ENCODE data around the gene SHROOM3. TPM values are rescaled to one million over a fixed set of nuclear protein-coding genes. Genes with fewer than 3 reads are reported as not detected.

Gene SHROOM3
- polyA plus RNA-seq, 1 experiment, result 9.5 TPM

DNA sequence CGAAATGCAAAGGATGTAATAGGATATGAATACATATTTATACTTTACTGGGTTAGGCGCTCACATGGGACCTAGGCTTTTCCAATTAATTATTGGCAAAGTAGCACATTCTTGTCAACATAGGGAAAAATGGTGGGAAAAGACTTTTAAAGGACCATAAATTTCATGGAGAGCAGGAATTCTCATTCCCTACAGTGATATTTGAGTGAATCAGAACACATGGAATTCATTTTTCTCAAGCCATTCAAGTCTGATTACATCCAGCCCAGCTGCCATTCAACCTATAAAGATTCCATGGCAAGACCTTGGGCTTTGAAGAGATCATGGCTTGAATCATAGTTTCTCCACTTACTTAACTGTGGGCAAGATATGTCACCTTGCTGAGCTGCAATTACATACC, 312.5 kb downstream of the SHROOM3 start:
- Histone ChIP-seq H3K4me3 (ENCODE audit: low read depth, low read length) (no peak overlapping the region), H3K27me3 (ENCODE audit: control insufficient read depth, insufficient read depth, low read length) (no peaks in the 10 kb centered on the region), H3K27ac (ENCODE audit: low read depth, low read length) (no peak overlapping the region), H3K9me3 (ENCODE audit: control insufficient read depth, insufficient read depth, low read length) (no peaks in the 10 kb centered on the region)
- TF ChIP-seq, protein P1, sequence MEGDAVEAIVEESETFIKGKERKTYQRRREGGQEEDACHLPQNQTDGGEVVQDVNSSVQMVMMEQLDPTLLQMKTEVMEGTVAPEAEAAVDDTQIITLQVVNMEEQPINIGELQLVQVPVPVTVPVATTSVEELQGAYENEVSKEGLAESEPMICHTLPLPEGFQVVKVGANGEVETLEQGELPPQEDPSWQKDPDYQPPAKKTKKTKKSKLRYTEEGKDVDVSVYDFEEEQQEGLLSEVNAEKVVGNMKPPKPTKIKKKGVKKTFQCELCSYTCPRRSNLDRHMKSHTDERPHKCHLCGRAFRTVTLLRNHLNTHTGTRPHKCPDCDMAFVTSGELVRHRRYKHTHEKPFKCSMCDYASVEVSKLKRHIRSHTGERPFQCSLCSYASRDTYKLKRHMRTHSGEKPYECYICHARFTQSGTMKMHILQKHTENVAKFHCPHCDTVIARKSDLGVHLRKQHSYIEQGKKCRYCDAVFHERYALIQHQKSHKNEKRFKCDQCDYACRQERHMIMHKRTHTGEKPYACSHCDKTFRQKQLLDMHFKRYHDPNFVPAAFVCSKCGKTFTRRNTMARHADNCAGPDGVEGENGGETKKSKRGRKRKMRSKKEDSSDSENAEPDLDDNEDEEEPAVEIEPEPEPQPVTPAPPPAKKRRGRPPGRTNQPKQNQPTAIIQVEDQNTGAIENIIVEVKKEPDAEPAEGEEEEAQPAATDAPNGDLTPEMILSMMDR (IDR thresholded peaks at IDR 0.05; ENCODE audit: low read depth, low read length), result no peak
- no peak for DNase-seq (ENCODE audit: low read depth, low spot score)
- POLR2A ChIA-PET, result no interaction called here
- CTCF ChIA-PET, result interaction anchor here (1.1 to 1.2 kb wide), 2 partner anchors 236 to 242 kb away, joined by 3 to 5 read pairs; no protein-coding TSS in a partner anchor

DNA sequence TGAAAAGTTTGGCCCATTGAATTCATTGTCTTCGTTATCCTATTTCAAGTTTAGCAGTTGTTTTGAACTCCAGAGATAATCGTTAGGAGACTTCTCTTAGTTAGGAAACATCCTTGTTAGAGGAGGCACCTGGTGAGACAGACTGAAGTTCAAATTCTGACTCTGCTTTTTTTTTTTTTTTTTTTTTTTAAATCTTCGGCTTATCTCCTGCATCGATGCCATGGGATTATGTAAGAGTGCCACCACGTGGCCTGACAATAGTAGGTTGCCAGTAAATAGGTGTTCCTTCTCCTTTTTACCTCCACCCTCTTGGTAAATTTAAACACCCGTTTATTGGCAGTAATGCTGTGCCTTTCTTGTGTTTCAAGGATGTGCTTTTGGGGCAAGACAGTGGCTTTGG, 313.6 kb downstream of the SHROOM3 start:
- DNase-seq (ENCODE audit: low read depth, low spot score), result no peak
- ChIA-PET POLR2A (no interaction called here), CTCF (no interaction called here)
- Histone ChIP-seq H3K27ac (ENCODE audit: low read depth, low read length) (no peak overlapping the region), H3K4me3 (ENCODE audit: low read depth, low read length) (no peak overlapping the region), H3K27me3 (ENCODE audit: control insufficient read depth, insufficient read depth, low read length) (no peaks in the 10 kb centered on the region), H3K9me3 (ENCODE audit: control insufficient read depth, insufficient read depth, low read length) (no peaks in the 10 kb centered on the region)
- TF ChIP-seq, protein P1 (IDR thresholded peaks at IDR 0.05; ENCODE audit: low read depth, low read length), result no peak

DNA sequence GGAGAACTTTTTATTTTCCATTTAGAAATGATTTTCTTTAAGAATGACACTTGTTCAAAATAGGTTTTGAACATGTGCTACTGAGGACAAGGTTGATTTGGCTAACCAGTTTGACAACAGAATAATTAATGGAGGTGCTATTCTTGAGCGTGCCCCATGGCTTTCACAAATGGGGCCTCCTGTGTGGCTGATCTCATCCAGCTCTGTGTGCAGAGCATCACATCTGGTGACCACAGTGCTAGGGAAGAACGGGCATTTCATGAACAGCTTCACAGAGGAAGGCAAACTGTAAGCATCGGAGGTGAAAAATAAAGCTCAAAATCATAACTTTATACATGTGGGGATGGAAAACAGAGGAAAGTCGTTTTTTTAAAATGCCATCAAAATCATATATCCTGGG, 314.3 kb downstream of the SHROOM3 start:
- DNase-seq (ENCODE audit: low read depth, low spot score), result no peak
- TF ChIP-seq, protein P1 (IDR thresholded peaks at IDR 0.05; ENCODE audit: low read depth, low read length), result no peak
- Histone ChIP-seq H3K4me3 (ENCODE audit: low read depth, low read length) (no peak overlapping the region), H3K27me3 (ENCODE audit: control insufficient read depth, insufficient read depth, low read length) (no peaks in the 10 kb centered on the region), H3K9me3 (ENCODE audit: control insufficient read depth, insufficient read depth, low read length) (no peaks in the 10 kb centered on the region), H3K27ac (ENCODE audit: low read depth, low read length) (no peak overlapping the region)
- CTCF ChIA-PET, result interaction anchor here (0.6 to 1.8 kb wide), 3 partner anchors 239 to 284 kb away, joined by 3 to 9 read pairs (median 3); no protein-coding TSS in a partner anchor
- POLR2A ChIA-PET, result no interaction called here

DNA sequence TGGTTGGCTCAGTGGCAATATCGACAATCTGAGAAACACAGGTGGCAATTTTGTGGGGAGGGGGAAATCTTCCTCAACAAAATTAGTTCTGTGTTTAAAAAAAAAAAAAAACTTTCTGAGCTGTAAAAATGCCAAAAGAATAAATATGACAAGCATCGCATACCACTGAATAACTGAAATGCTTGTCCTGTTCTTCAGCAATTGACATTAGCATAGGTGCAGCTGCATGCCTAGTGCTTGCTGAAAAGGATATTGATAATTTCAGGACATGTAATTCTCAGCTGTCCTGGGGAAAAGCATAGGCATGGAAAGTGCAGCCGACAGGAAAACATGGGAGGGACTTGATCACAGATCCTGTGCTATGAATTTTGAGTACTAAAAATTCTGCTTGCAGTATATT, 315.7 kb downstream of the SHROOM3 start:
- no peaks in the 10 kb centered on the region for H3K27me3 ChIP-seq (ENCODE audit: control insufficient read depth, insufficient read depth, low read length)
- TF ChIP-seq, protein P1 (IDR thresholded peaks at IDR 0.05; ENCODE audit: low read depth, low read length), result no peak
- no peak overlapping the region for H3K4me3 ChIP-seq (ENCODE audit: low read depth, low read length)
- POLR2A ChIA-PET, result interaction anchor here (0.7 kb wide), 2 partner anchors 98 to 197 kb away, joined by 4 read pairs; no protein-coding TSS in a partner anchor
- no peaks in the 10 kb centered on the region for H3K9me3 ChIP-seq (ENCODE audit: control insufficient read depth, insufficient read depth, low read length)
- DNase-seq (ENCODE audit: low read depth, low spot score), result no peak
- CTCF ChIA-PET, result interaction anchor here (0.6 to 1.8 kb wide), 3 partner anchors 240 to 372 kb away, joined by 3 to 9 read pairs (median 3); no protein-coding TSS in a partner anchor
- no peak overlapping the region for H3K27ac ChIP-seq (ENCODE audit: low read depth, low read length)

DNA sequence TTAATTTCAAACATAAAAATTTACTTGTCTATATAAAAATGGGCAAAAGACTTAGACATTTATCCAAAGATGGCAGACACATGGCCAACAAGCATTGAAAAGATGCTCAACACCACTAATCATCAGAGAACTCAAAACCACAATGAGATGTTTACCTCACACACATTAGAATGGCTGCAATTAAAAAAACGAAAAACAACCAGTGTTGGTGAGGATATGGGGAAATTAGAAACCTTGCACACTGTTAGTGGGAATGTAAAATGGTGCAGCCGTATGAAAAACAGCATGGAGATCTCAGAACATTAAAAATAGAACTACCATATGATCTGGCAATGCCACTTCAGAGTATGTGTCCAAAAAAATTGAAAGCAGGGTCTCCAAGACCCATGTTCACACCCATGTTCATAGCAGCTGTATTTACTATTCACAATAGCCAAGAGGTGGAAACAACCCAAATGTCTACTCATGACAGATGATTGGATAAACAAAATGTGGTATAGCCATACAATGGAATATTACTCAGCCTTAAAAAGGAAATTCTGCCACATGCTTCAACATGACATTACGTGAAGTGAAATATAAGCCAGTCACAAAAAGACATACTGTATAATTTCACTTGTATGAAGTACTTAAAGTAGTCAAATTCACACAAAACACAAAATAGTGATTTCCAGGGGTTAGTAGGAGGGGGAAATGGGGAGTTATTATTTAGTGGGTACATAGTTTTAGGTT, 316.7 kb downstream of the SHROOM3 start:
- Histone ChIP-seq H3K9me3 (ENCODE audit: control insufficient read depth, insufficient read depth, low read length) (no peaks in the 10 kb centered on the region), H3K27ac (ENCODE audit: low read depth, low read length) (no peak overlapping the region), H3K4me3 (ENCODE audit: low read depth, low read length) (no peak overlapping the region), H3K27me3 (ENCODE audit: control insufficient read depth, insufficient read depth, low read length) (no peaks in the 10 kb centered on the region)
- TF ChIP-seq, protein P1 (IDR thresholded peaks at IDR 0.05; ENCODE audit: low read depth, low read length), result no peak
- POLR2A ChIA-PET, result no interaction called here
- no peak for DNase-seq (ENCODE audit: low read depth, low spot score)
- CTCF ChIA-PET, result no interaction called here
